ENCODE data around the gene MAP3K1.

Gene MAP3K1

DNA sequence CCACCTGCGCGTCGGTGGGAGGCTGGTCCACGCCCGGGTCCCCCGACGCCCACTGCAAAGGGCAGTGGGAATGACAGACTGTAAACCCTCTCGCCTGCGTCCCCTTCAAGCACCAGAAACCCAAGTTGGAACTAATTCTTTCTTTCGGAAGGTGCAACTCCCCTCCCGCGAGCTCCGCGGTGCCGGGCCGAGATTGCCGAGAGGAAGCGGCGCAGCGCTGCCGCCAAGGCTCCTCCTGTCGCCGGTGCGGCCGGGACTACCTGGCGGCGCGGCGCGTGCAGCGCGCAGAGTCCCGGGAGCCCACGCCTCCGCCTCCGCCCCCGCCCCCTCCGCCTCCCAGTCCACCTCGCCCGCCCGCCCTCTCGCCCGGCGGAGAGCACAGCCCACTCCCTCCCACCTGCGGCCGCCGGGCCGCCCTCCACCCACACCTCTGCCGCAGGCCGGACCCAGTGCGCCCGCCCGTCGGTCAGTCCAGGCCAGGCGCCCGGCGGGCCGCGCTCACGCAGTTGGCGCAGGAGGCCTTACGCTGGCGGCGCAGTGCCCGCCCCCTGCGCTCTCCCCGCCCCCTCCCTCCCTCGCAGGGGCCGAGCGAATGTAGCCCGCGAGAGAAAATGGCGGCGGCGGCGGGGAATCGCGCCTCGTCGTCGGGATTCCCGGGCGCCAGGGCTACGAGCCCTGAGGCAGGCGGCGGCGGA lies at the start of gene MAP3K1 (continued):
- TF ChIP-seq, protein P1, sequence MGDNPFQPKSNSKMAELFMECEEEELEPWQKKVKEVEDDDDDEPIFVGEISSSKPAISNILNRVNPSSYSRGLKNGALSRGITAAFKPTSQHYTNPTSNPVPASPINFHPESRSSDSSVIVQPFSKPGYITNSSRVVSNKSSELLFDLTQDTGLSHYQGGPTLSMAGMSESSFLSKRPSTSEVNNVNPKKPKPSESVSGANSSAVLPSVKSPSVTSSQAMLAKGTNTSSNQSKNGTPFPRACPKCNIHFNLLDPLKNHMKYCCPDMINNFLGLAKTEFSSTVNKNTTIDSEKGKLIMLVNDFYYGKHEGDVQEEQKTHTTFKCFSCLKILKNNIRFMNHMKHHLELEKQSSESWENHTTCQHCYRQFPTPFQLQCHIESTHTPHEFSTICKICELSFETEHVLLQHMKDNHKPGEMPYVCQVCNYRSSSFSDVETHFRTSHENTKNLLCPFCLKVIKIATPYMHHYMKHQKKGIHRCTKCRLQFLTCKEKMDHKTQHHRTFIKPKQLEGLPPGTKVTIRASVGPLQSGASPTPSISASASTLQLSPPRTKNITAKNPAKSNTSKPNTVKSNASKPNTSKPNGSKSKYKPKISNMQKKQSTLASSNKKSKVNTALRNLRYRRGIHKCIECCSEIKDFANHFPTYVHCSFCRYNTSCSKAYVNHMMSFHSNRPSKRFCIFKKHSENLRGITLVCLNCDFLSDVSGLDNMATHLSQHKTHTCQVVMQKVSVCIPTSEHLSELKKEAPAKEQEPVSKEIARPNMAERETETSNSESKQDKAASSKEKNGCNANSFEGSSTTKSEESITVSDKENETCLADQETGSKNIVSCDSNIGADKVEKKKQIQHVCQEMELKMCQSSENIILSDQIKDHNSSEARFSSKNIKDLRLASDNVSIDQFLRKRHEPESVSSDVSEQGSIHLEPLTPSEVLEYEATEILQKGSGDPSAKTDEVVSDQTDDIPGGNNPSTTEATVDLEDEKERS (tag by site-specific recombination; IDR thresholded peaks at IDR 0.05), result no peak
- peak; percentile 72 for TF ChIP-seq ZBTB26 (tag by site-specific recombination; optimal IDR thresholded peaks at IDR 0.05)
- TF ChIP-seq ZSCAN23 (tag by site-specific recombination; IDR thresholded peaks at IDR 0.05), result no peak
- no peak for TF ChIP-seq ZNF157 (tag by site-specific recombination; IDR thresholded peaks at IDR 0.05)
- TF ChIP-seq, protein P2, sequence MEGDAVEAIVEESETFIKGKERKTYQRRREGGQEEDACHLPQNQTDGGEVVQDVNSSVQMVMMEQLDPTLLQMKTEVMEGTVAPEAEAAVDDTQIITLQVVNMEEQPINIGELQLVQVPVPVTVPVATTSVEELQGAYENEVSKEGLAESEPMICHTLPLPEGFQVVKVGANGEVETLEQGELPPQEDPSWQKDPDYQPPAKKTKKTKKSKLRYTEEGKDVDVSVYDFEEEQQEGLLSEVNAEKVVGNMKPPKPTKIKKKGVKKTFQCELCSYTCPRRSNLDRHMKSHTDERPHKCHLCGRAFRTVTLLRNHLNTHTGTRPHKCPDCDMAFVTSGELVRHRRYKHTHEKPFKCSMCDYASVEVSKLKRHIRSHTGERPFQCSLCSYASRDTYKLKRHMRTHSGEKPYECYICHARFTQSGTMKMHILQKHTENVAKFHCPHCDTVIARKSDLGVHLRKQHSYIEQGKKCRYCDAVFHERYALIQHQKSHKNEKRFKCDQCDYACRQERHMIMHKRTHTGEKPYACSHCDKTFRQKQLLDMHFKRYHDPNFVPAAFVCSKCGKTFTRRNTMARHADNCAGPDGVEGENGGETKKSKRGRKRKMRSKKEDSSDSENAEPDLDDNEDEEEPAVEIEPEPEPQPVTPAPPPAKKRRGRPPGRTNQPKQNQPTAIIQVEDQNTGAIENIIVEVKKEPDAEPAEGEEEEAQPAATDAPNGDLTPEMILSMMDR (tag by site-specific recombination; IDR thresholded peaks at IDR 0.05), result 0 out of 2 replicates have a peak, but pooled peaks have one; percentile 57
- TF ChIP-seq OVOL3 (tag by site-specific recombination; IDR thresholded peaks at IDR 0.05), result no peak
- peak; percentile 53; the same call in 1 of the 2 replicates for TF ChIP-seq SP3 (tag by site-specific recombination; IDR thresholded peaks at IDR 0.05)
- peak; percentile 50 for TF ChIP-seq KLF9 (tag by site-specific recombination; IDR thresholded peaks at IDR 0.05; ENCODE audit: low read depth)
- no peak for TF ChIP-seq ZNF623 (tag by site-specific recombination; IDR thresholded peaks at IDR 0.05)
- peak; percentile 85 for TF ChIP-seq ZFHX2 (tag by site-specific recombination; conservative IDR thresholded peaks at IDR 0.05)
- no peak for TF ChIP-seq ZNF473 (tag by site-specific recombination; IDR thresholded peaks at IDR 0.05)
- TF ChIP-seq HOXA7 (CRISPR knock-in tag; IDR thresholded peaks at IDR 0.05; ENCODE audit: borderline replicate concordance), result no peak
- no peak for TF ChIP-seq ZNF600 (tag by site-specific recombination; IDR thresholded peaks at IDR 0.05)
- no peak for TF ChIP-seq MEIS1 (CRISPR knock-in tag; IDR thresholded peaks at IDR 0.05; ENCODE audit: borderline replicate concordance)
- no peak for TF ChIP-seq ZNF677 (tag by site-specific recombination; IDR thresholded peaks at IDR 0.05)
- no peak for TF ChIP-seq ZNF391 (tag by site-specific recombination; IDR thresholded peaks at IDR 0.05; ENCODE audit: borderline replicate concordance, low read depth)
- TF ChIP-seq PATZ1 (tag by site-specific recombination; IDR thresholded peaks at IDR 0.05), result no peak
- TF ChIP-seq ZNF223 (tag by site-specific recombination; IDR thresholded peaks at IDR 0.05), result 0 out of 2 replicates have a peak, but pooled peaks have one; percentile 32
- peak; percentile 31; the same call in 1 of the 2 replicates for TF ChIP-seq SP2 (tag by site-specific recombination; IDR thresholded peaks at IDR 0.05)
- TF ChIP-seq ZNF423 (tag by site-specific recombination; IDR thresholded peaks at IDR 0.05), result no peak
- TF ChIP-seq ZNF140 (tag by site-specific recombination; IDR thresholded peaks at IDR 0.05), result no peak
- TF ChIP-seq REST (tag by site-specific recombination; IDR thresholded peaks at IDR 0.05), result no peak
- 0 out of 2 replicates have a peak, but pooled peaks have one; percentile 5 for TF ChIP-seq WT1 (tag by site-specific recombination; IDR thresholded peaks at IDR 0.05)
- TF ChIP-seq ZBTB21 (tag by site-specific recombination; IDR thresholded peaks at IDR 0.05), result no peak
- no peak for TF ChIP-seq ZNF184 (tag by site-specific recombination; IDR thresholded peaks at IDR 0.05)
- peak; percentile 57 for TF ChIP-seq ZBTB17 (tag by site-specific recombination; IDR thresholded peaks at IDR 0.05)
- TF ChIP-seq ZNF335 (tag by site-specific recombination; conservative IDR thresholded peaks at IDR 0.05), result peak; percentile 87
- no peak for TF ChIP-seq ZNF843 (tag by site-specific recombination; IDR thresholded peaks at IDR 0.05)
- TF ChIP-seq ZNF132 (tag by site-specific recombination; IDR thresholded peaks at IDR 0.05; ENCODE audit: borderline replicate concordance), result no peak
